B cell (primary cell): Measurements from ENCODE around the gene EMP2. TPM values are rescaled to one million over a fixed set of nuclear protein-coding genes. Genes with fewer than 3 reads are reported as not detected.

Experiments used
- ATAC-seq: fragments of 200-7000 bp; cut with Tn5 transposase; one replicate; pipeline ENCODE4 v1.10.0; 2021; ENCODE audit warnings: low read depth, mild to moderate bottlenecking, moderate number of reproducible peaks, moderate library complexity
- CTCF ChIA-PET: fragments of 350-600 bp; sonication (Branson Sonifier 250); formaldehyde crosslinking; loops from one replicate; lab custom pipeline; 2021; ENCODE audit warnings: antibody characterized with exemption, inconsistent platforms; lab: Charles Lee
- POLR2A ChIA-PET: fragments of 350-600 bp; sonication (Branson Sonifier 250); formaldehyde crosslinking; loops from one replicate; lab custom pipeline; 2021; ENCODE audit warnings: antibody characterized with exemption; lab: Charles Lee
- DNase-seq: peaks from one replicate; pipeline ENCODE4 v3.0.0; 2013
- H2AFZ ChIP-seq: 2 replicates; pipeline ENCODE4 v1.6.1; 2012; ENCODE audit warnings: mild to moderate bottlenecking, low read depth, low read length; ENCODE audit not compliant: insufficient read depth, poor library complexity, severe bottlenecking
- H3K27ac ChIP-seq, 2 donors: 1 replicate in 1 of 2; 2 replicates in 1 of 2; pipeline ENCODE4 v1.5.1; 2012 to 2013; ENCODE audit warnings: low read length in 2 of 2, mild to moderate bottlenecking in 2 of 2, moderate library complexity in 1 of 2
- H3K27me3 ChIP-seq, 4 experiments: fragments of 200-600 bp in 1 of 4; sonication (generic) in 1 of 4; replicated peaks in 1 of 4; 1 replicate in 2 of 4; 2 replicates in 2 of 4; pipeline versions ENCODE4 v1.6.1 to v1.7.0; 2013 to 2016; ENCODE audit warnings: low read length in 3 of 4, mild to moderate bottlenecking in 2 of 4, mixed read lengths in 1 of 4, moderate library complexity in 1 of 4; ENCODE audit not compliant: insufficient read depth in 4 of 4, control insufficient read depth in 3 of 4; ENCODE audit errors: control extremely low read depth in 1 of 4
- H3K36me3 ChIP-seq, 2 experiments: replicated peaks in 1 of 2; 1 replicate in 1 of 2; 2 replicates in 1 of 2; pipeline versions ENCODE4 v1.6.1 to v1.7.1; 2013; ENCODE audit warnings: low read length in 1 of 2; ENCODE audit not compliant: insufficient read depth in 2 of 2, control insufficient read depth in 1 of 2; ENCODE audit errors: control extremely low read depth in 1 of 2, extremely low read depth in 1 of 2
- H3K4me1 ChIP-seq, 2 donors: fragments of 200-600 bp in 1 of 2; sonication (generic) in 1 of 2; 1 replicate in 1 of 2; 2 replicates in 1 of 2; pipeline versions ENCODE4 v1.5.1 to v1.6.1; 2013 to 2017; ENCODE audit warnings: low read length in 2 of 2; ENCODE audit not compliant: control insufficient read depth in 2 of 2, insufficient read depth in 2 of 2
- H3K4me2 ChIP-seq: replicated peaks from 2 replicates; pipeline ENCODE3; 2012; ENCODE audit warnings: mild to moderate bottlenecking, low read depth, low read length; ENCODE audit not compliant: poor library complexity, severe bottlenecking
- H3K4me3 ChIP-seq, 5 experiments: fragments of 200-600 bp in 1 of 5; sonication (generic) in 1 of 5; 1 replicate in 3 of 5; 2 replicates in 2 of 5; pipeline versions ENCODE4 v1.5.1 to v1.7.0; 2011 to 2016; ENCODE audit warnings: low read length in 4 of 5, mild to moderate bottlenecking in 4 of 5, low read depth in 2 of 5, control low read depth in 1 of 5, moderate library complexity in 1 of 5; ENCODE audit not compliant: insufficient read depth in 1 of 5; ENCODE audit errors: control extremely low read depth in 1 of 5, extremely low read depth in 1 of 5
- H3K79me2 ChIP-seq: fragments of 200-600 bp; sonication (generic); one replicate; pipeline ENCODE4 v1.6.0; 2016; ENCODE audit warnings: low read length; ENCODE audit not compliant: control insufficient read depth, insufficient read depth
- H3K9ac ChIP-seq: fragments of 200-600 bp; sonication (generic); 2 replicates; pipeline ENCODE4 v1.6.1; 2017; ENCODE audit warnings: mild to moderate bottlenecking, low read length, moderate library complexity
- H3K9me3 ChIP-seq, 3 donors: one replicate each; pipeline versions ENCODE4 v1.6.1 to v1.7.1; 2013; ENCODE audit warnings: low read length in 2 of 3; ENCODE audit not compliant: control insufficient read depth in 2 of 3, insufficient read depth in 1 of 3; ENCODE audit errors: control extremely low read depth in 1 of 3
- H4K20me1 ChIP-seq: 2 replicates; pipeline ENCODE4 v1.6.0; 2012; ENCODE audit warnings: mild to moderate bottlenecking, low read length; ENCODE audit not compliant: insufficient read depth, control insufficient read depth, poor library complexity, severe bottlenecking
- H3K27ac Mint-ChIP-seq: one replicate; pipeline ENCODE4 v1.8.0; 2021; ENCODE audit warnings: mixed read lengths
- H3K27me3 Mint-ChIP-seq: one replicate; pipeline ENCODE4 v1.8.0; 2021; ENCODE audit warnings: mixed read lengths
- H3K4me1 Mint-ChIP-seq: one replicate; pipeline ENCODE4 v1.8.0; 2021; ENCODE audit warnings: mixed read lengths
- H3K4me3 Mint-ChIP-seq: one replicate; pipeline ENCODE4 v1.8.0; 2021; ENCODE audit warnings: mixed read lengths
- H3K9me3 Mint-ChIP-seq: one replicate; pipeline ENCODE4 v1.8.0; 2022; ENCODE audit warnings: mixed read lengths; ENCODE audit not compliant: insufficient read depth
- EZH2 ChIP-seq: IDR thresholded peaks from 2 replicates; pipeline ENCODE4 v1.6.1; 2012; ENCODE audit warnings: borderline replicate concordance, low read depth, mild to moderate bottlenecking, moderate library complexity, low read length; ENCODE audit not compliant: insufficient read depth, poor library complexity, severe bottlenecking
- WGBS: methylation state at CpG from one replicate; pipeline ENCODE4 v1.1.5; 2013; ENCODE audit warnings: missing lambda C conversion rate; ENCODE audit not compliant: insufficient coverage; 5-methylcytosine and 5-hydroxymethylcytosine counted together
- intact Hi-C: fragments of 100-400 bp; cut with micrococcal nuclease; formaldehyde crosslinking; loops from one replicate; pipeline ENCODE4 v1.10.0; 2022
- polyA plus RNA-seq: library from polyadenylated mRNA; depleted of rRNA; stranded (reverse); fragments of >200 nt; gene quantifications from 2 replicates; pipeline ENCODE4 v1.2.3, GENCODE V29; 2012
- total RNA-seq, 2 donors: library from RNA; stranded (reverse); fragments of 120-200 nt in 1 of 2; gene quantifications; 1 replicate in 1 of 2; 2 replicates in 1 of 2; pipeline versions ENCODE4 v1.2.3 to v1.2.4, GENCODE V29; 2013 to 2022
- TF ChIP-seq, protein P1 (sequence below): fragments of 200-600 bp; IDR thresholded peaks from one replicate; pipeline ENCODE4 v1.8.0; 2022; ENCODE audit warnings: antibody characterized with exemption, mild to moderate bottlenecking

EMP2 gene
- total and polyA plus RNA-seq, 2 donors (not counting 1 experiment from before 2014, with no cell fraction given), result 0.01 TPM; not detected in 1

DNA sequence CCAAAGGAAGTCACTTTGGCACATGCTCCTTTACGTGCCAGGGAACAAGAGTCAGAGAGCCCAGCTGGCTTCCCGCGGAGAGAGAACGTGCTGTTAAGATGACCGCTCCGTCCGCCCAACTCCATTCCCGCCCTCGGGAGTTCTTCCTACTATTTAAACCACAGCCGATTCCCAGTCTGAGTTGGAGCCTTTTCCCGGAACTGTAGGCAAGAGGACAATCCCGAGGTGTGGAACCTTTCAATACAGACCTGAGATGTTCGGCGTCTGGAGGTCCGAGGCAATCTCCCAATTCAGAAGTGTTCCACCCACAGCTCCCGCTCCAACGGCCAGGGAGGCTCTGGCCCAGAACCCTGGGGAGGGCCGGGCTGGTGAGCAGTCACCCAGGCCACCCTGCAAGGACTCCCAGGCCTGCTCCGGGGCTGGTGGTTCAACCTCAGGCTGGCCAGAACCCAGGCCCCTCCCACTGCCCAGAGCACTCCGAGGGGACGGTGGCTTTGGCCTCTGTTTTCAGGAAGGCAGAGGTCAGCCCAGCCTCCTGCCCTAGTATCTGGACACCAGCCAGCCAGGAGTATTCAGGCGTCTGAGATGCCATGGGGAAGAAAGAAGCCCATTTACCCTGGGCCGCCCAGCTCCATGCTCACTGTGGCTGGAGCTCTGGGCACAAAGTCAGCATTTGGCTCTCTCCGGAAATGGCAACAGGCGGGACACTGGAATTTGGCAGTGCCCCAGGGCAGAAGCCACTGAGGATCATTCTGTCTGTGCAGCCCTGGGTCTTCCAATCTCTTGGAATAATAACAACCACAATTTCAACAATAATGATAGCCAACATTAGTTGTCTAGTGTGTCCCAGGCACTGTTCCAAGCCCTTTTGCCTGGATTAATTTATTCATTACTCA is 21.4 kb downstream of the EMP2 start:
- no peak overlapping the region for H3K4me2 ChIP-seq

DNA sequence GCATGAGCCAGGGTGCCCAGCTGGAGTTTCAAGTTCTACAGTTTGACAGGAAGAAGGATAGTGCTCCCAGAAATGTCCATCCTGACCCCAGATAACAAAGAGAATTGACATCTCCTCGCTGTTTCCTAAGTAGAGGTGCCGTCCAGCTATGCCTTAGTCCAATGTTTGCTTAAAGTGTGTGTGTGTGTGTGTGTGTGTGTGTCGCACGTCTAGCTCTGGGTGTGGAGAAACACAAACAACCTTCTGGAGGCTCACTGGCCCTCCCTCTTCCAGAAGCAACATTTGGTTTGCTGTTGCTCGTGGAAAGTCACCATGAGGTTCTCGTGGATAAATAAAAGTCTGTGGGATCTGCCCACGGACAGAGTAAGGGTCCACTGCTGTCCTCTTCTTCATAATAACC is 22.1 kb downstream of the EMP2 start:
- no peak overlapping the region for H2AFZ ChIP-seq
- no peaks in the 10 kb centered on the region for H3K9me3 Mint-ChIP-seq
- 90% methylated on average over 2 of the region's 7 CpGs for WGBS
- no peak overlapping the region for H3K27ac ChIP-seq
- intact Hi-C loops, result no loop called here
- TF ChIP-seq, protein P1, sequence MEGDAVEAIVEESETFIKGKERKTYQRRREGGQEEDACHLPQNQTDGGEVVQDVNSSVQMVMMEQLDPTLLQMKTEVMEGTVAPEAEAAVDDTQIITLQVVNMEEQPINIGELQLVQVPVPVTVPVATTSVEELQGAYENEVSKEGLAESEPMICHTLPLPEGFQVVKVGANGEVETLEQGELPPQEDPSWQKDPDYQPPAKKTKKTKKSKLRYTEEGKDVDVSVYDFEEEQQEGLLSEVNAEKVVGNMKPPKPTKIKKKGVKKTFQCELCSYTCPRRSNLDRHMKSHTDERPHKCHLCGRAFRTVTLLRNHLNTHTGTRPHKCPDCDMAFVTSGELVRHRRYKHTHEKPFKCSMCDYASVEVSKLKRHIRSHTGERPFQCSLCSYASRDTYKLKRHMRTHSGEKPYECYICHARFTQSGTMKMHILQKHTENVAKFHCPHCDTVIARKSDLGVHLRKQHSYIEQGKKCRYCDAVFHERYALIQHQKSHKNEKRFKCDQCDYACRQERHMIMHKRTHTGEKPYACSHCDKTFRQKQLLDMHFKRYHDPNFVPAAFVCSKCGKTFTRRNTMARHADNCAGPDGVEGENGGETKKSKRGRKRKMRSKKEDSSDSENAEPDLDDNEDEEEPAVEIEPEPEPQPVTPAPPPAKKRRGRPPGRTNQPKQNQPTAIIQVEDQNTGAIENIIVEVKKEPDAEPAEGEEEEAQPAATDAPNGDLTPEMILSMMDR, result no peak
- no peak for TF ChIP-seq EZH2
- no peaks in the 10 kb centered on the region for H3K27me3 Mint-ChIP-seq
- no peaks in the 10 kb centered on the region for H3K79me2 ChIP-seq
- H3K9me3 ChIP-seq, result peaks cover 0 to 14% (median 0%) of the 10 kb centered on the region in 3 donors
- no peaks in the 10 kb centered on the region for H3K36me3 ChIP-seq
- ChIA-PET POLR2A (no interaction called here), CTCF (no interaction called here)
- H3K4me1 Mint-ChIP-seq, result peaks cover 29% of the 10 kb centered on the region
- no peak overlapping the region for H3K4me2 ChIP-seq
- DNase-seq (no peak), ATAC-seq (no peak)
- no peak overlapping the region for H3K9ac ChIP-seq
- no peak overlapping the region for H3K4me3 ChIP-seq
- no peak overlapping the region for H3K27ac Mint-ChIP-seq
- H4K20me1 ChIP-seq, result no peaks in the 10 kb centered on the region
- no peak overlapping the region for H3K4me3 Mint-ChIP-seq
- peaks cover 24 to 28% of the 10 kb centered on the region in 2 donors for H3K4me1 ChIP-seq
- H3K27me3 ChIP-seq, result no peaks in the 10 kb centered on the region

More for the DNA sequence above, 21.4 kb downstream of the EMP2 start:
- Mint-ChIP-seq H3K4me1 (peaks cover 25% of the 10 kb centered on the region), H3K27ac (no peak overlapping the region), H3K27me3 (no peaks in the 10 kb centered on the region), H3K4me3 (no peak overlapping the region), H3K9me3 (no peaks in the 10 kb centered on the region)
- Histone ChIP-seq H4K20me1 (no peaks in the 10 kb centered on the region), H3K79me2 (no peaks in the 10 kb centered on the region), H3K9me3 (peaks cover 0 to 14% (median 0%) of the 10 kb centered on the region in 3 donors), H3K27me3 (no peaks in the 10 kb centered on the region), H3K27ac (no peak overlapping the region), H2AFZ (no peak overlapping the region), H3K9ac (no peak overlapping the region), H3K4me1 (peaks cover 20 to 22% of the 10 kb centered on the region in 2 donors), H3K4me3 (no peak overlapping the region), H3K36me3 (no peaks in the 10 kb centered on the region)
- POLR2A ChIA-PET, result no interaction called here
- no peak for ATAC-seq
- WGBS, result 95% methylated on average over 24 of the region's 25 CpGs
- no peak for TF ChIP-seq EZH2
- TF ChIP-seq, protein P1, result no peak
- CTCF ChIA-PET, result interaction anchor here (0.6 kb wide), 1 partner anchor 12 kb away, joined by 3 read pairs; no protein-coding TSS in a partner anchor
- DNase-seq, result no peak
- intact Hi-C loops, result no loop called here
